GM18517 (cell line): ENCODE data around the gene ST6GAL1.

Experiments used
- ATAC-seq: cut with Tn5 transposase; IDR thresholded peaks from one replicate; pipeline ENCODE4 v1.9.1; 2021; ENCODE audit warnings: mild to moderate bottlenecking, moderate library complexity; ENCODE audit not compliant: unreplicated experiment

The ST6GAL1 gene

DNA sequence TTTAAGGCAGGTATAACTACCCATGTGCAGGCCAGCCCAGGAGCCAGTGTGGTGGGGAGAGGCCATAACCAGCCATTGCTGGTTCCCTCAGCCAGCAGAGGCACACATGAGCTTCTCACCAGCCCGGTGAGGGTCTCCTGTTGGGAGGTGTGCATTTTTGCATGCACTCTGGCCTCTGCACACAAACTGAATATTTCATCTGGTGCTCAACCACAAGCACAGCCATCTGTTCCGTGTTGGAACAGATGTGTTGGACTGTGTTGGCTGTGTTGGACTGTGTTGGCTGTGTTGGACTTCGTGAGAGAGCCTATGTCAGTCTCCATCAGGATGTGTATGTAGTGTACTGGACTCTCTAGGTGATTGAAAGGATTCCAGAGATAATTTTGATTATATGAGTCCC, 141.8 kb downstream of the ST6GAL1 start:
- ATAC-seq, result no peak

DNA sequence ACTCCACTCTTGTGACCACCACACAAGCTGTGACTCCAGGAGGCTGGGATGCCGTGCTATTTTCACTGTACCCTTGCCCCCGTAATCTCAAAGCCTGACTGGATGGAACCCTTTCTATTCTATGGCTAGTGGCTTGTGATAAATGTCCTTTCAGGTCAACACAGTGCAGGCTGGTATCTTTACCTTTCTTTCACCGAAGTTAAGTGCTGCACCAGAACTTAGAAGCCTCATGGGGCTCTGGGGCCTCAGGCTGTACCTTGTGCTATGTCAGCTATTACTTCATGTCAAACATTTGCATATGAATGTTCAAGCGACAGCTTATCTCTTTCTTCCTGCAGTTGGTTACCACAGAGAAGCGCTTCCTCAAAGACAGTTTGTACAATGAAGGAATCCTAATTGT, 142.2 kb downstream of the ST6GAL1 start:
- ATAC-seq, result no peak

DNA sequence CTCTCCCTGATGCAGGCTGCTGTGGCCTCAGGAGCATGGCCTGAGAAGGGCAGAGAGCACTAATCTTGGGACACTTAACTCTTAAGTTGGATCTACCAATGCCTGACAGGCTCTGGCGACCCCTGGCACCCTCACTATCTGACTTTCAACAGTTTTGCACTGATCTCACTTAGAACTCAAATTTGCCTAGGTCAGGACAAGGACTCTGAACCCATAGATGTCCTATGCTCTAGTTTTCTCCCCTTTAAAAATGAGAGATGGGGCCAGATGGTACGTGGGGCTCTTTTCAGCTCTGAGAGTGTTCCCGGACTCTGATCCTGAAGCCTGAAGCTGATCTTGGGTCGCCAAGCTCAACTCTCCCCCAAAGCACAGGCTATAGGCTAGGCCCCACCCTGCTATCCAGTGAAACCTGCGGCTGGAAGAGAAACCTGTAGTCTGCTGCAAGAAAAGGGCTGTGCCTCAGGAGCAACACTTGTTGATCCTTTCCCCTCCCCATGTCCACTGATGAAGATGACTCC, 143.3 kb downstream of the ST6GAL1 start:
- no peak for ATAC-seq

DNA sequence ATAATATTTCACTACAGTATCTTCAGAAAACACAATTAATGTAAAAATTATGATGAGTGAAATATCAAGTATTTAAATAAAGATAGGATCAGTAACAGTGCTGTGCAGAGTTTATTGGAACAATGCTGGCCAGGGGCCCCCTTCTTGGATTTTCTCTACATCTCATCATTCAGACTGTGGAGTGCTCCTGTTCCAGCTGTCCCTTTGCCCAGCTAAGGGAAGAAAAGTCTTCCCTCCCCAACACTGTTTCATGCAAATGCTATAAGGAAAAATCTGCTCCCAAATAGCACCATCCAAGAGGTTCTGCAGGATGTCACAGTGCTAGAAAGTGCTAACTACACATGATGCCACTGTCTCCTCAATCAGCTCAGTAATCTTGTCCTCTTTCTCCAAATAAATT, 144.5 kb downstream of the ST6GAL1 start:
- no peak for ATAC-seq

DNA sequence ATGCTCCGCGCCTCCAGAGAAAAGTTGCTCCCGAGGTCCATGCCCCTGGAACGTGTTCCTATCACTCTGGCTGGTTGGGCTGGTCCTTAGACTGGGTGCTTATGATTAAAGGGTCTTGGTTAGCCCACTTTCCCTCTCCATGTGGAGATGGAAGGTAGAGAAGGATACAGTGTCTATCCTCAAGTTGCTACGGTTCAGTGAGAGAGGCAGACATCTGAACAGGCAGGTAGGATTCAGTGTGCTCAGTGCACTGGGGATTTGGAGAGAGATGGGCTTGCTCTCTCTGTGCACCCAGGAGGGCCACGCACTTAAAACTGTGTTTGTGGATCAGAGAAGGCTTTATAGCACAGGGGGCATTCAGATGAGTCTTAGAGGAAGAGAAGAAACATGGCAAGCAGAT, 146.0 kb downstream of the ST6GAL1 start:
- no peak for ATAC-seq

DNA sequence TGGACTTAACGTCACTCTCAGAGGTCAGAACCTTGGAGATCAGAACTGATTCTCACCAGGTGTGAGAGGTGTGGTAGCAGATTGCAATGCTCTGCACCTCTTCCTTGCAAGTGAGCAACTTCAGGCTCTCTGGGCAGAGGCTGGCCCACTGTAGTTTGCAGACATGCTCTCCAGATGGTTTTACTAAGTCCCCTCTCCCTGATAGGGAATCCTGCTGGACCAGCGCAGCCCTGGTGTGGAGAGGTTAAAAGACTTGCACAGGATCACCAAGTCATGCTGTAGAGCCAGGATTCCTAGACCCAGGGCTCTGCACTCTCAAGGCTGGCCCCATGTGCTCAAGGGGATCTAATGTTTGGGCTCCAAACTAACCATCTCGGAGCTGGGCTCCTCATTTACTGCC, 146.8 kb downstream of the ST6GAL1 start:
- ATAC-seq, result no peak

DNA sequence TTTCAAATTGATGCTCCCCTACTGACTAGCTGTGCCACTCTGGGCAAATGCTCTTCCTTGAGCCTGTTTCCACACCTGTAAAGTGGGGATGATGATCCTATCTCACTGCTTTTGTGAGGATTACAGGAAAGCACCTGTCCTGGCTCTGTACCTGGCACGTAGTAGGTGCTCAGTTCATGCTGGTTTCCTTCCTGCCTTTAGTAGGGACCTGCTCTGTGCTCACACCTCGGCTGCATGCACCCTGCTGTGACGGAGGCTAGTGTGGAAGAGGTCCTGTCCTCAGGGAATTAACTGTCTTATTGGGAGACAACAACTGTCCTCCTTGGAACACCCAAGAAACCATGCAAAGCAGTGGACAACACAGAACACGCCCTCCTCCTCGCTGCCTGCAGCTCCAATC, 147.2 kb downstream of the ST6GAL1 start:
- ATAC-seq, result no peak

DNA sequence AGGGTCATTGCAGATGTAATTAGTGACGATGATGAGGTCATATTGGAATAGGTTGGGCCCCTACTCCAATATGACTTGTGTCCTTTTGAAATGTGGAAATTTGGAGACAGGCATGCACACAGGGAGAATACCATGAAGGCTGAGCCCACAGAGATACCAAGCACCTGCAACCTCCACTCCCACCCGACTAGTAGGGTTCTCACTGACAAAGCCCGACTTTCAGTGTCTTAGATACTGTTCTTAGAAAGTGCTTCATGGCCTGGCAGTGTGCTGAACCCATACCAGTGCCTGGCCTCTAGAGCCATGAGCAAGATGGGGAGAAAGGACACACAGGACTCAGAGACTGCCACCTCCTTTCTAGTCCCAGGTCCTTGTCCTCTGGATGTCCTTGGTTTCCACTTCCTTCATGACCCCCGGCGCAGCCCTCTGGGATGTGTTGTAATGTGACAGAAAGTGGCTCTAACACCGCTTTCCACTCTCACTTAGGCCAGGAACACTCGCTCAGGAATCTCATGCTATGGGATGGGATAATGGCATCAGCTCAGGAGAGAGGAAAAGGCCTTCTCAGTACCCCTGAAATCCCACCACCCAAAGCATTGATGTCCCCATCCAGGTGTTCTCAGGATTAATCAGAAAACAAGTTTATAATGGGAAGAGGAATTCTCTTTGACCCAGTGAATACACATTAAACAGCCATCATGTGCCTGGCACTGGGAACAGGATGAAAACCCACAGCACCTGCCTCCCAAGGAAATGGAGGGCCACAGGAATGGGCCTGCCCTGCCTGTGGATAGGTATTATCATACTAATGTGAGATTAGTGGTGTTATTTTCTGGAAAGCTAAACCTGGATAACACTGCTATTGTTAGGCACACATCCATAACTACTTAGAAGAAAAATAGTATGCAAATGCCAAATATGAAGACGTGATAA, 149.0 kb downstream of the ST6GAL1 start:
- no peak for ATAC-seq

DNA sequence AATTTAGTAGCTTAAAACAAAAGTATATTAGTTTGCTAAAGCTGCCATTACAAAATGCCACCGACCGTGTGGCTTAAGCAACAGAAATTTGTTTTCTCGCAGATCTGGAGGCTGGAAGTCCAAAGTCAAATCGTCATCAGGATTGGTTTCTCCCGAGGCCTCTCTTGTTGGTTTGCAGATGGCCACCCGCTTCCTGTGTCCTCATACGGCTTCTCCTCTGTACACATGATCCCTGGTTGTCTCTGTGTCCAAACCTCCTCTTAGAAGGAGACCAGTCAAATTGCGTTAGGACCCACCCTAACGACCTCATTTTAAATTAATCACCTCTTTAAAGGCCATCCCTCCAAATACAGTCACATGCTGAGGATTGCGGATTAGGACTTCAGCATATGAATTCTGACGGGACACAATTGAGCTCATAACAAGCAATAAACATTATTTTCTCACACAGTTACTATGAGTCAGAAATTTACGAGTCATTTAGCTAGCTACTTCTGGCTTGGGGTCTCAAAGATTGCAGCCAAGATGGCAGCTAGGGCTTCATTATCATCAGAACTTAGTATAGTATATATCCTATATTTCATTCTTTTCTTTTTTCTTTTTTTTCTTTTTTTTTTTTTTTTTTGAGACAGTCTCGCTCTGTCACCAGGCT, 150.6 kb downstream of the ST6GAL1 start:
- ATAC-seq, result no peak

DNA sequence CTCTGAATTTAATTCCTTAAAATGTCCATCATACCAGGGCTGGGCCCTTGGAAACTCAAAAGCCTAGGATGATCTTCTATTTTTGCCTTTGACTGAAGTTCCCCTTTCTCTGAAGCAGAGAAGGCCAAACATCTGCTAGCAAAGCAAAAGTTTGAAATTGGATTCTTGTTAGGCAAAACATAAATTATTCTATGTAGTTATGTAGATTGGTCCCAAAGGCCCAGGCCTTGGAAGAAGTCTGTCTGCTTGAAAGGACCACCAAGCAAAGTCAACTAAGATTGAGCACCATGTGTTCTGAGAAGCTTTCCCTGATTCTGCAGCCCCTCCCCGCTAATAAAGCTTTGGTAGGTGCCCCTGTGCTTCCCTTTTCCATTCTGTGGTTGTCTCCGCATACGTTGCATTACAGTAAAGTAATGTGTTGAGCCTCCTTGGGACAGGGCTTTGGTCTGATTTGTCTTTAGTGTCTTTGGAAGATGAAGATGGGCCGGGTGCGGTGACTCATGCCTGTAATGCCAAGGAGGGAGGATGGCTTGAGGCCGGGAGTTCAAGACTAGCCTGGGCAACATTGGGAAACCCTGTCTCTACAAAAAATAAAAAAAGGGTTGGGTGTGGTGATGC, 152.5 kb downstream of the ST6GAL1 start:
- ATAC-seq, result no peak

DNA sequence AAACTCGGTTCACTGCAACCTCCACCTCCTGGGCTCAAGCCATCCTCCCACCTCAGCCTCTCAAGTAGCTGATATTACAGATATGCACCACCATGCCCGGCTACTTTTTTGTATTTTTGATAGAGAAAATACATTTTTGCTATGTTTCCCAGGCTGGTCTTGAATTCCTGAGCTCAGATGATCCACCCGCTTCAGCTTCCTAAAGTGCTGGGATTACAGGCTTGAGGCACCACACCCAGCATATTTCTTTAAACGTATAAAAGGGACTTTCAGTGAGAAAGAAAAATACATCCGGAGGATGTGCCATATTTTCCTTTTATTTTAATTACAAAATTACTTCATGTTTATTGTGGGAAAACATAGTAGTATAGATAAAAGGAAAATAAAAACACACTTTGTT, 153.8 kb downstream of the ST6GAL1 start:
- ATAC-seq, result no peak

DNA sequence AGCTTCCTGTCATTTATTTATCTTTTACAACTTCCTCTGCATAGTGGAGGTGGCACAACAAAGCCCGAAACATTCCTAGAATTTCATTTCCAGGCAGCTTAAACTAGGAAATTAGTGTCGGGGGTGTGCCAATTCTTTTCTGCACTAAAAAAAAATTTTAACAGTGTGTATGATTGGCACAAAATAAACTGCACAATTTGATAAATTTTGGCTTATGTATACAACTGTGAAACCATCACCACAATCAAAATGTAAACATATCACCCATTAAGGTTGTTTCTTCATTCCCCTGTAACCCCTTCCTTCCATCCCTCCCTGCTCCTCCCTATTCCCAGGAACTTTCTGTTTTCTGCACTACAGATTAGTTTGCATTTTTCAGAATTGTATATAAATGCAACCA, 154.3 kb downstream of the ST6GAL1 start:
- no peak for ATAC-seq

DNA sequence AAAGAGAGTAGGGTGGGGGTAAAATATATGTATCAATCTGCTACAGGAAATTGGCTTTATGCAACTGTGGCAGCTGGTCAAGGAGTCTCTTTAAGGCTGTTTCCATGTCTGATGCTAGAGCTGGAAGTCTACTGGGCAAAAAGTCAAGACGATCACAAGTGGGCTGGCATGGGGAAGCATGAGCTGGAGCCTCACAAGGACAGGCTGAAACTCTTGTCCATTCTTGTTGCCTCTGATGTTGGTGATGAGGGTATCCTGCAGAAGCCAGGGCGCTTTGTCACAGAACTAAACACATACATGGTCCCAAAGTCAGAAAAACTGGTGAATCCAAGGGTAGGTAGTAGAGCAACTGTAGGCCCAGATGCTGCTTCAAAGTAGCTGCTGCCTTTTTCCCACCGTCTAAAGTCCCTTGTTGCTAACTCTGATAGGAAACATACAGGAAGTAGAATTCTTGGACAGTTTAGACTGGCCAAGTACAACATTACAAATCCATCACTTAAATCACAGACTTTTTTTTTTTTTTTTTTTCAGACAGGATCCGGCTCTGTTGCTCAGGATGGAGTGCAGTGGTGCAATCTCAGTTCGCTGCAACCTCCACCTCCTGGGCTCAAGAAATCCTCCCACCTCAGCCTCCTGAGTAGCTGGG, 154.8 kb downstream of the ST6GAL1 start:
- ATAC-seq, result no peak

DNA sequence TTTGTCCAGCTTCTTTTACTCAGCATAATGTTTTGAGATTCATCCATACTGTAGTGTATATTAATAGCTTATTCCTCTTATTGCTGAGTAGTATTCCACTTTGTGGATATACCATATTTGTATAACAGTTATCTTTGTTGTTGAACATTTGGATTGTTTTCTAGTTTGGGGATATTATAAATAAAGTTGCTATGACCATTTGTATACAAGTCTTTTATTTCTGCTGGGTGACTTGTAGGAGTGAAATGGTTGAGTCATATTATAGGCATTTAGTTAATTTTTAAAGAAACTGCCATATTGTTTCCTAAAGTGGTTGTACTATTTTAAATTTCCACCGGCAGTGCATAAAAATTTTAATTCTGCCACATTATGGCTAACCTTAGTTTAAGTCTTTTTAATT, 155.6 kb downstream of the ST6GAL1 start:
- ATAC-seq, result no peak

DNA sequence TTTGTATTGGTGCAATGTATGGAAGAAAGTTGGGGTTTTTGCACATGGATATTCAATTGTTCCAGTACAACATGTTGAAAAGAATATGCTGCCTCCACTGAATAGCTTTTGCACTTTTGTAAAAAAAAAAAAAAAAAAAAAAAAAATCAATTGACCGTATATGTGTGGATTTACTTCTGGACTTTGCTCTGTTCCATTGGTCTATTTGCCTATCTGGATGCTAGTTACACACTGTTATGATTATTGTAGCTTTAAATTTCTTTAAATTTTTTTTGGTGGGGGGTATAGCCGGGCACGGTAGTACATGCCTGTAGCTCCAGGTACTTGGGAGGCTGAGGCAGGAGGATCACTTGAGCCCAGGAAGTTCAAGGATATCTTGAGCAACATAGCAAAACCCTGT, 156.5 kb downstream of the ST6GAL1 start:
- ATAC-seq, result no peak

DNA sequence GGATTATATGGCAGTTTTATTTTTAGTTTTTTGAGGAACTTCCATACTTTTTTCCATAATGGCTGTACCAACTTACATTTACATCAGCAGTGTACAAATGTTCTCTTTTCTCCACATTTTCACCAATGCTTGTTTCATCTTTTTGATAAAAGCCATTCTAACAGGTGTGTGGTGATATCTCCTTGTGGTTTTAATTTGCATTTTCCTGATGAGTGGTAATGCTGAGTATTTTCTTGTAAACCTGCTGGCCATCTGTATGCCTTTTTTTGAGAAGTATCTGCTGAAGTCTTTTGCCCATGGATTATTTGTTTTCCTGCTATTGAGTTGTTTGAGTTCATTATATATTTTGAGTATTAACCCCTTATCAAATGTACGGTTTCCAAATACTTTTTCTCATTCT, 158.4 kb downstream of the ST6GAL1 start:
- ATAC-seq, result no peak

DNA sequence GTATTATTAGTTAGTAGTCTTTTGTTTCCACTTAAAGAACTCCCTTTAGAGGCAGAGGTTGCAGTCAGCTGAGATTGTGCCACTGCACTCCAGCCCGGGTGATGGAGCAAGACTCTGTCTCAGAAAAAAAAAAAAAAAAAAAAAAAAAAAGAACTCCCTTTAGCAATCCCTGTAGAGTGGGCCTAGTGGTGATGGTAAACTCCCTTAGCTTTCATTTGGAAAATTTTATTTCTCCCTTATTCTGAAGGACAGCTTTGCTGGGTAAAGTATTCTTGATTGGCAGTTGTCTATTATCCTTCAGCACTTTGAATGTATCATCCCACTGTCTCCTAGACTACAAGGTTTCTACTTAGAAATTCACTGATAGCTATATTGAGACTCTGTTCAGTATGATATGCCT, 163.0 kb downstream of the ST6GAL1 start:
- ATAC-seq, result no peak

DNA sequence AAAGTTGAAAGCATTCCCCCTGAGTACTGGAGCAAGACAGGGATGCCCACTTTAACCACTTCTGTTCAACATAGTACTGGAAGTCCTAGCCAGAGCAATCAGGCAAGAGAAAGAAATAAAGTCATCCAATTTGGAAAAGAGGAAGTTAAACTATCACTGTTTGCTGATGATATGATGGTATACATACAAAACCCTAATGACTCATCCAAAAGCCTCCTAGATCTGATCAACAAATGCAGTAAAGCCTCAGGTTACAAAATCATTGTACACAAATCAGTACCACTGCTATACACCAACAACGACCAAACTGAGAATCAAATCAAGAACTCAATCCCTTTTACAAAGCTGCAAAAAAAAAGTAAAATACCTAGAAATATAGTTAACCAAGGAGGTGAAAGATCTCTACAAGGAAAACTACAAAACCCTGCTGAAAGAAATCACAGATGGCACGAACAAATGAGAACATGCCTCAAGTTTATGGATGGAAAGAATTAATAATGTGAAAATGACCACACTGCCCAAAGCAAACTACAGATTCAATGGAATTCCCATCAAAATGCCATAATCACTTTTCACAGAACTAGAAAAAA, 168.7 kb downstream of the ST6GAL1 start:
- no peak for ATAC-seq

DNA sequence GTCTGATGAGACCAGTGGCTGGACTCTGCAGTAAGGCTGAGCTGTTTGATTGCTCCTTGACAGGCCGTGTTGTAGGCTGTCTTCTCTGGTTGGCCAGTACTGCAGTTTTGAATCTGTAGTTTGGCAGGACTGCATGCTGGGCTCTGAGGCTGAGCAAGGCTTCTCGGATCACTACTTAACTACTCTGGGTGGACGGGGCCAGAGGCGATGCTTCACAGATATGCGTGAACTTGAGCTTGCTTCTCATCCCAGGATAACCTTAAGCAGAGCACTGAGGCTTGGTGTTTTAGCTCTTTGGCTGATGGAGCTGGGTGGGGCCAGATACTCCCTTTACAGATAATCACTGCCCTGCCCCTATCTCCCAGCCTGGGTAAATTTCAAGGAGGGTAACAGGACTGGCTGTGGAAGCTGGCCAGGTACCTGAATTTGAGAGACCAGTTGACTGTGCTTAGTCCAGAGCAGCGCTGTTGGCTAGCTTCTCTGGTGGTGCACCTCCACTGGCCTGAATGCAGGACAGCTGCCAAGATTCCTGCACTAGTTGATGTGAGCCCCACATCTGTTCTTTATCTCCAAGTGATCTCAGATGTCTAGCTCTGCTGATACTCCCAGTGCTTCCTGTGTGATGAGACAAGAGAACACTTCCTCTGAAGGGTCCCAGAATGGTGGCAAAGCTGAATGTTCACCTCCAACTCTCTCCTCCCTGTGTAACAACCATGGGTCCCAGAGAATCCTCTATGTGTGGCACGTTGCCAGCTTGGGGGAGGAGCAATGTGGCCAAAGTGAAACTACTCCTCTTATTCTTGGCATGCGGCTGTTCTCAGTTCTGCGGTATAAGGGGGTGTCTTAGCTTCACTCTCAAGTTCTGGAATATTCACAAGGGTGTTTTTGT, 171.1 kb downstream of the ST6GAL1 start:
- no peak for ATAC-seq

DNA sequence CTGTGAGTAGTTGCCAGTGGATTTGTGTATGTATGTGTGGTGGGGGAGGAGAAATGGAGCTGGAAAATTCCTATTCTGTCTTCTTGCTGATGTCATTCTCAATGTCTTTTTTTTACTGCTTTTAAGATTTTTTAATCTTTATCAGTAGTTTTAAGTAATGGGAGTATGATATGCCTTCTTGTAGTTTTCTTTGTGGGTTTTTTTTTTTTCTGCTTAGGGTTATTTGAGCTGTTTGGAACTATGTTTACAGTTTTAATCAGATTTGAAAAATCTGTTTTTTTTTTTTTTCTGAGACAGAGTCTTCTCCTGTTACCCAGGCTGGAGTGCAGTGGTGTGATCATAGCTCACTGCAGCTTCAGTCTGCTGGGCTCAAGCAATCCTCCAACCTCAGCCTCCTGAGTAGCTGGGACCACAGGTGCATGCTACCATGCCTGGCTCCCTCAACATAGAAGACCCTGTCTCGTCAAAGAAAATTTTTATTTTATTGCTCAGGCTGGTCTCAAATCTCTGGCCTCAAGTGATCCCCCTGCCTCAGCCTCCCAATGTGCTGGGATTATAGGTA, 171.8 kb downstream of the ST6GAL1 start:
- ATAC-seq, result no peak
